ENCODE data around the gene NRXN3.

The NRXN3 gene

DNA sequence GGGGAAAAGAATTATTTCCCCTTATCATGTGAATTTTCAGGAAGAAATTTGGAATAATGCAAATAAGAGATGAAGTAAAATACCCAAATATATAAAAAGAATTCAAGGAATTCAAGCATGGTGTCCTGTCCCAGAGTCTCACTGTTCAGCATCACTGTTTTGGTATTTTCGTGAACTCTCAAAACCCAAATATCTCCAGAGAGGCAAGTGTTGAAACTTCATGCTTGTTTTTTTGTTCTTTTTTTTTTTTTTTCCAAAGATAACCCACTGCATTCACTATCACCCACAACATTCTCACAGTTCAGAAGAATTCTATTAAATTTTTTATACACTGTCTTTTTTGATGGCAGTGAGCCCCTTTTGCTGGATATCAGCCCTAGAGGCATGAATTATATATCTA is 1686.2 kb downstream of the NRXN3 start:
- no peaks in the 10 kb centered on the region for H3K4me1 ChIP-seq (ENCODE audit: control insufficient read depth, insufficient read depth, low read length)
- ChIA-PET CTCF (no interaction called here), POLR2A (no interaction called here)
- H3K9me3 ChIP-seq (ENCODE audit: control insufficient read depth, insufficient read depth, low read depth, low read length), result no peaks in the 10 kb centered on the region
- no peak for TF ChIP-seq ZNF560 (tag by site-specific recombination; IDR thresholded peaks at IDR 0.05; ENCODE audit: borderline replicate concordance)
- no peak for TF ChIP-seq GLI2 (tag by site-specific recombination; IDR thresholded peaks at IDR 0.05; ENCODE audit: borderline replicate concordance, low read depth)
- TF ChIP-seq ZNF514 (tag by site-specific recombination; IDR thresholded peaks at IDR 0.05), result no peak
- H3K4me3 ChIP-seq (ENCODE audit: low read depth, low read length), result no peak overlapping the region
- no peaks in the 10 kb centered on the region for H3K36me3 ChIP-seq (ENCODE audit: control insufficient read depth in 2 of 2, insufficient read depth in 1 of 2, low read length in 2 of 2)
- no peak overlapping the region for H3K27ac ChIP-seq (ENCODE audit: extremely low read depth, low read depth, low read length)

DNA sequence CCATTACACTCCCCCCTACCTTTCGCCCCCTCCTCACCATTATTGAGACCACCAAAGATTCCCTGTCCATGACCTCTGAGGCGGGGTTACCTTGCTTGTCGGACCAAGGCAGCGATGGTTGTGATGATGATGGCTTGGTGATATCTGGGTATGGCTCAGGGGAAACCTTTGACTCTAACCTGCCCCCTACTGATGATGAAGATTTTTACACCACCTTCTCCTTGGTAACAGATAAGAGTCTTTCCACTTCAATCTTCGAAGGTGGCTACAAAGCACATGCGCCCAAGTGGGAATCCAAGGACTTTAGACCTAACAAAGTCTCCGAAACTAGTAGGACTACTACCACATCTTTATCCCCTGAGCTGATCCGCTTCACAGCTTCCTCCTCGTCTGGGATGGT is 1690.9 kb downstream of the NRXN3 start:
- CTCF ChIA-PET, result no interaction called here

More for the DNA sequence above, 1690.9 kb downstream of the NRXN3 start:
- POLR2A ChIA-PET, result no interaction called here
- TF ChIP-seq ZNF677 (tag by site-specific recombination; IDR thresholded peaks at IDR 0.05), result no peak
- TF ChIP-seq, protein P1, sequence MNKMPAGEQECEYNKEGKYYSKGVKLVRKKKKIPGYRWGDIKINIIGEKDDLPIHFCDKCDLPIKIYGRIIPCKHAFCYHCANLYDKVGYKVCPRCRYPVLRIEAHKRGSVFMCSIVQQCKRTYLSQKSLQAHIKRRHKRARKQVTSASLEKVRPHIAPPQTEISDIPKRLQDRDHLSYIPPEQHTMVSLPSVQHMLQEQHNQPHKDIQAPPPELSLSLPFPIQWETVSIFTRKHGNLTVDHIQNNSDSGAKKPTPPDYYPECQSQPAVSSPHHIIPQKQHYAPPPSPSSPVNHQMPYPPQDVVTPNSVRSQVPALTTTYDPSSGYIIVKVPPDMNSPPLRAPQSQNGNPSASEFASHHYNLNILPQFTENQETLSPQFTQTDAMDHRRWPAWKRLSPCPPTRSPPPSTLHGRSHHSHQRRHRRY (tag by site-specific recombination; IDR thresholded peaks at IDR 0.05), result no peak
- TF ChIP-seq ZNF600 (tag by site-specific recombination; IDR thresholded peaks at IDR 0.05), result no peak
- no peak for TF ChIP-seq ZNF423 (tag by site-specific recombination; IDR thresholded peaks at IDR 0.05)
- no peak for TF ChIP-seq ZNF548 (tag by site-specific recombination; IDR thresholded peaks at IDR 0.05)
- TF ChIP-seq ZNF146 (tag by site-specific recombination; IDR thresholded peaks at IDR 0.05), result no peak
- TF ChIP-seq, protein P2, sequence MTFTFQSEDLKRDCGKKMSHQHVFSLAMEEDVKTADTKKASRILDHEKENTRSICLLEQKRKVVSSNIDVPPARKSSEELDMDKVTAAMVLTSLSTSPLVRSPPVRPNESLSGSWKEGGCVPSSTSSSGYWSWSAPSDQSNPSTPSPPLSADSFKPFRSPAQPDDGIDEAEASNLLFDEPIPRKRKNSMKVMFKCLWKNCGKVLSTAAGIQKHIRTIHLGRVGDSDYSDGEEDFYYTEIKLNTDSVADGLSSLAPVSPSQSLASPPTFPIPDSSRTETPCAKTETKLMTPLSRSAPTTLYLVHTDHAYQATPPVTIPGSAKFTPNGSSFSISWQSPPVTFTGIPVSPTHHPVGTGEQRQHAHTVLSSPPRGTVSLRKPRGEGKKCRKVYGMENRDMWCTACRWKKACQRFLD (tag by site-specific recombination; IDR thresholded peaks at IDR 0.05), result no peak
- TF ChIP-seq GLI2 (tag by site-specific recombination; IDR thresholded peaks at IDR 0.05; ENCODE audit: borderline replicate concordance, low read depth), result no peak
- TF ChIP-seq GFI1B (tag by site-specific recombination; IDR thresholded peaks at IDR 0.05), result no peak
- TF ChIP-seq OSR2 (tag by site-specific recombination; IDR thresholded peaks at IDR 0.05), result no peak
- TF ChIP-seq, protein P3, sequence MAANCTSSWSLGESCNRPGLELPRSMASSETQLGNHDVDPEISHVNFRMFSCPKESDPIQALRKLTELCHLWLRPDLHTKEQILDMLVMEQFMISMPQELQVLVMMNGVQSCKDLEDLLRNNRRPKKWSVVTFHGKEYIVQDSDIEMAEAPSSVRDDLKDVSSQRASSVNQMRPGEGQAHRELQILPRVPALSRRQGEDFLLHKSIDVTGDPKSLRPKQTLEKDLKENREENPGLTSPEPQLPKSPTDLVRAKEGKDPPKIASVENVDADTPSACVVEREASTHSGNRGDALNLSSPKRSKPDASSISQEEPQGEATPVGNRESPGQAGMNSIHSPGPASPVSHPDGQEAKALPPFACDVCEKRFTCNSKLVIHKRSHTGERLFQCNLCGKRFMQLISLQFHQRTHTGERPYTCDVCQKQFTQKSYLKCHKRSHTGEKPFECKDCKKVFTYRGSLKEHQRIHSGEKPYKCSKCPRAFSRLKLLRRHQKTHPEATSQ (tag by site-specific recombination; IDR thresholded peaks at IDR 0.05), result no peak
- TF ChIP-seq, protein P4, sequence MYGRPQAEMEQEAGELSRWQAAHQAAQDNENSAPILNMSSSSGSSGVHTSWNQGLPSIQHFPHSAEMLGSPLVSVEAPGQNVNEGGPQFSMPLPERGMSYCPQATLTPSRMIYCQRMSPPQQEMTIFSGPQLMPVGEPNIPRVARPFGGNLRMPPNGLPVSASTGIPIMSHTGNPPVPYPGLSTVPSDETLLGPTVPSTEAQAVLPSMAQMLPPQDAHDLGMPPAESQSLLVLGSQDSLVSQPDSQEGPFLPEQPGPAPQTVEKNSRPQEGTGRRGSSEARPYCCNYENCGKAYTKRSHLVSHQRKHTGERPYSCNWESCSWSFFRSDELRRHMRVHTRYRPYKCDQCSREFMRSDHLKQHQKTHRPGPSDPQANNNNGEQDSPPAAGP (tag by site-specific recombination; IDR thresholded peaks at IDR 0.05), result no peak
- no peak for TF ChIP-seq ZBTB7A (tag by site-specific recombination; IDR thresholded peaks at IDR 0.05; ENCODE audit: low read depth)
- no peak for TF ChIP-seq ZNF132 (tag by site-specific recombination; IDR thresholded peaks at IDR 0.05; ENCODE audit: borderline replicate concordance)
- no peak for TF ChIP-seq ZNF626 (tag by site-specific recombination; IDR thresholded peaks at IDR 0.05)
- TF ChIP-seq, protein P5, sequence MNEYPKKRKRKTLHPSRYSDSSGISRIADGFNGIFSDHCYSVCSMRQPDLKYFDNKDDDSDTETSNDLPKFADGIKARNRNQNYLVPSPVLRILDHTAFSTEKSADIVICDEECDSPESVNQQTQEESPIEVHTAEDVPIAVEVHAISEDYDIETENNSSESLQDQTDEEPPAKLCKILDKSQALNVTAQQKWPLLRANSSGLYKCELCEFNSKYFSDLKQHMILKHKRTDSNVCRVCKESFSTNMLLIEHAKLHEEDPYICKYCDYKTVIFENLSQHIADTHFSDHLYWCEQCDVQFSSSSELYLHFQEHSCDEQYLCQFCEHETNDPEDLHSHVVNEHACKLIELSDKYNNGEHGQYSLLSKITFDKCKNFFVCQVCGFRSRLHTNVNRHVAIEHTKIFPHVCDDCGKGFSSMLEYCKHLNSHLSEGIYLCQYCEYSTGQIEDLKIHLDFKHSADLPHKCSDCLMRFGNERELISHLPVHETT (tag by site-specific recombination; IDR thresholded peaks at IDR 0.05), result no peak
- TF ChIP-seq, protein P6, sequence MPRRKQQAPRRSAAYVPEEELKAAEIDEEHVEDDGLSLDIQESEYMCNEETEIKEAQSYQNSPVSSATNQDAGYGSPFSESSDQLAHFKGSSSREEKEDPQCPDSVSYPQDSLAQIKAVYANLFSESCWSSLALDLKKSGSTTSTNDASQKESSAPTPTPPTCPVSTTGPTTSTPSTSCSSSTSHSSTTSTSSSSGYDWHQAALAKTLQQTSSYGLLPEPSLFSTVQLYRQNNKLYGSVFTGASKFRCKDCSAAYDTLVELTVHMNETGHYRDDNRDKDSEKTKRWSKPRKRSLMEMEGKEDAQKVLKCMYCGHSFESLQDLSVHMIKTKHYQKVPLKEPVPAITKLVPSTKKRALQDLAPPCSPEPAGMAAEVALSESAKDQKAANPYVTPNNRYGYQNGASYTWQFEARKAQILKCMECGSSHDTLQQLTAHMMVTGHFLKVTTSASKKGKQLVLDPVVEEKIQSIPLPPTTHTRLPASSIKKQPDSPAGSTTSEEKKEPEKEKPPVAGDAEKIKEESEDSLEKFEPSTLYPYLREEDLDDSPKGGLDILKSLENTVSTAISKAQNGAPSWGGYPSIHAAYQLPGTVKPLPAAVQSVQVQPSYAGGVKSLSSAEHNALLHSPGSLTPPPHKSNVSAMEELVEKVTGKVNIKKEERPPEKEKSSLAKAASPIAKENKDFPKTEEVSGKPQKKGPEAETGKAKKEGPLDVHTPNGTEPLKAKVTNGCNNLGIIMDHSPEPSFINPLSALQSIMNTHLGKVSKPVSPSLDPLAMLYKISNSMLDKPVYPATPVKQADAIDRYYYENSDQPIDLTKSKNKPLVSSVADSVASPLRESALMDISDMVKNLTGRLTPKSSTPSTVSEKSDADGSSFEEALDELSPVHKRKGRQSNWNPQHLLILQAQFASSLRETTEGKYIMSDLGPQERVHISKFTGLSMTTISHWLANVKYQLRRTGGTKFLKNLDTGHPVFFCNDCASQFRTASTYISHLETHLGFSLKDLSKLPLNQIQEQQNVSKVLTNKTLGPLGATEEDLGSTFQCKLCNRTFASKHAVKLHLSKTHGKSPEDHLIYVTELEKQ (tag by site-specific recombination; IDR thresholded peaks at IDR 0.05; ENCODE audit: borderline replicate concordance), result no peak
- TF ChIP-seq, protein P7, sequence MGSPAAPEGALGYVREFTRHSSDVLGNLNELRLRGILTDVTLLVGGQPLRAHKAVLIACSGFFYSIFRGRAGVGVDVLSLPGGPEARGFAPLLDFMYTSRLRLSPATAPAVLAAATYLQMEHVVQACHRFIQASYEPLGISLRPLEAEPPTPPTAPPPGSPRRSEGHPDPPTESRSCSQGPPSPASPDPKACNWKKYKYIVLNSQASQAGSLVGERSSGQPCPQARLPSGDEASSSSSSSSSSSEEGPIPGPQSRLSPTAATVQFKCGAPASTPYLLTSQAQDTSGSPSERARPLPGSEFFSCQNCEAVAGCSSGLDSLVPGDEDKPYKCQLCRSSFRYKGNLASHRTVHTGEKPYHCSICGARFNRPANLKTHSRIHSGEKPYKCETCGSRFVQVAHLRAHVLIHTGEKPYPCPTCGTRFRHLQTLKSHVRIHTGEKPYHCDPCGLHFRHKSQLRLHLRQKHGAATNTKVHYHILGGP (tag by site-specific recombination; IDR thresholded peaks at IDR 0.05), result no peak
- TF ChIP-seq ZNF433 (tag by site-specific recombination; IDR thresholded peaks at IDR 0.05; ENCODE audit: low read depth), result no peak
- Histone ChIP-seq H3K4me3 (ENCODE audit: low read depth, low read length) (no peak overlapping the region), H3K9me3 (ENCODE audit: control insufficient read depth, insufficient read depth, low read depth, low read length) (no peaks in the 10 kb centered on the region), H3K4me1 (ENCODE audit: control insufficient read depth, insufficient read depth, low read length) (no peaks in the 10 kb centered on the region), H3K36me3 (ENCODE audit: control insufficient read depth in 2 of 2, insufficient read depth in 1 of 2, low read length in 2 of 2) (peaks cover 0 to 5% of the 10 kb centered on the region in 2 experiments; a peak in 1 of 3 replicates), H3K27ac (ENCODE audit: extremely low read depth, low read depth, low read length) (no peak overlapping the region)
